Measurements from ENCODE around the gene EEF2KMT.
"Not testable (repeated sequence)": the region's sequence is repeated elsewhere in the genome, so short reads cannot be mapped to it uniquely, and the experiment has no call there.

The EEF2KMT gene
- total RNA-seq = 10.3 reads per million, percentile 32 among the genes with 10 or more reads in this experiment

- peak; percentile 90 for DNase-seq
Observed at GRCh38 chr16:5097470-5098220, at the start of gene EEF2KMT. TSS of gene EEF2KMT (minus strand) at chr16:5097795. CDS start at chr16:5097739, 56 bp downstream.

GRCh38 chr16:5144621-5144956 is 47.0 kb upstream of the EEF2KMT start:
- DNase-seq = not testable (repeated sequence)

GRCh38 chr16:5143761-5144620 is 46.4 kb upstream of the EEF2KMT start:
- DNase-seq = no peak

- not testable (repeated sequence) for DNase-seq
Observed at GRCh38 chr16:5140151-5140550, 42.6 kb upstream of the EEF2KMT start.

GRCh38 chr16:5134739-5135452 is 37.3 kb upstream of the EEF2KMT start:
- DNase-seq = not testable (repeated sequence)

- not testable (repeated sequence) for DNase-seq
Observed at GRCh38 chr16:5132915-5133600, 35.5 kb upstream of the EEF2KMT start.

- DNase-seq = not testable (repeated sequence)
Observed at GRCh38 chr16:5131467-5132004, 33.9 kb upstream of the EEF2KMT start.

- peak; percentile 15 for DNase-seq
Observed at GRCh38 chr16:5117300-5118087, 19.9 kb upstream of the EEF2KMT start.

- not testable (repeated sequence) for DNase-seq
Observed at GRCh38 chr16:5116780-5117295, 19.2 kb upstream of the EEF2KMT start.

- DNase-seq = not testable (repeated sequence)
Observed at GRCh38 chr16:5110933-5111332, 13.3 kb upstream of the EEF2KMT start.

GRCh38 chr16:5108505-5109158 is 11.0 kb upstream of the EEF2KMT start:
- no peak for DNase-seq

- not testable (repeated sequence) for DNase-seq
Observed at GRCh38 chr16:5105039-5105438, 7.4 kb upstream of the EEF2KMT start.

GRCh38 chr16:5103296-5104032 is 5.9 kb upstream of the EEF2KMT start:
- DNase-seq = not testable (repeated sequence)

GRCh38 chr16:5099174-5099573 is 1.6 kb upstream of the EEF2KMT start:
- not testable (repeated sequence) for DNase-seq

GRCh38 chr16:5098221-5099159 is 895 bp upstream of the EEF2KMT start:
- DNase-seq = peak; percentile 51

- peak; percentile 29 for DNase-seq
Observed at GRCh38 chr16:5097061-5097469, 530 bp downstream of the EEF2KMT start.

- not testable (repeated sequence) for DNase-seq
Observed at GRCh38 chr16:5096437-5097060, 1.0 kb downstream of the EEF2KMT start.

All from effector CD4-positive, alpha-beta T cell (primary cell).